WTC11 (cell line): ENCODE measurements around the gene SERGEF.

Source experiments
- AR ChIP-seq: fragments of 250-450 bp; sonication (Bioruptor Pico); IDR thresholded peaks from 2 replicates; pipeline ENCODE4 v1.9.0; 2021; ENCODE audit warnings: mild to moderate bottlenecking
- CREB1 ChIP-seq: sonication (generic); formaldehyde crosslinking; IDR thresholded peaks from 2 replicates; pipeline ENCODE4 v1.8.0; 2023; ENCODE audit warnings: mild to moderate bottlenecking, missing genetic modification reagents
- CREM ChIP-seq: sonication (generic); formaldehyde crosslinking; IDR thresholded peaks from 2 replicates; pipeline ENCODE4 v1.8.1; 2022; ENCODE audit warnings: mild to moderate bottlenecking, missing genetic modification reagents, moderate library complexity
- CTCF ChIP-seq: fragments of 200-600 bp; IDR thresholded peaks from 2 replicates; pipeline ENCODE4 v1.8.0; 2022; ENCODE audit warnings: antibody characterized with exemption
- ELF4 ChIP-seq: sonication (generic); formaldehyde crosslinking; IDR thresholded peaks from 2 replicates; pipeline ENCODE4 v1.8.1; 2022; ENCODE audit warnings: low read depth, mild to moderate bottlenecking, moderate library complexity, missing genetic modification reagents
- ESRRA ChIP-seq: sonication (generic); formaldehyde crosslinking; IDR thresholded peaks from 2 replicates; pipeline ENCODE4 v1.8.1; 2022; ENCODE audit warnings: mild to moderate bottlenecking, missing genetic modification reagents, borderline replicate concordance
- FOXP1 ChIP-seq: sonication (generic); formaldehyde crosslinking; IDR thresholded peaks from 2 replicates; pipeline ENCODE4 v1.8.0; 2022; ENCODE audit warnings: missing genetic modification reagents, mild to moderate bottlenecking, moderate library complexity, borderline replicate concordance
- HMGXB4 ChIP-seq: sonication (generic); formaldehyde crosslinking; IDR thresholded peaks from 2 replicates; pipeline ENCODE4 v1.8.1; 2023; ENCODE audit warnings: mild to moderate bottlenecking, moderate library complexity, missing genetic modification reagents
- PRDM15 ChIP-seq: sonication (generic); formaldehyde crosslinking; IDR thresholded peaks from 2 replicates; pipeline ENCODE4 v1.8.0; 2022; ENCODE audit warnings: missing genetic modification reagents
- PREB ChIP-seq: sonication (generic); formaldehyde crosslinking; IDR thresholded peaks from 2 replicates; pipeline ENCODE4 v1.8.1; 2022; ENCODE audit warnings: mild to moderate bottlenecking, missing genetic modification reagents, moderate library complexity, borderline replicate concordance
- RELA ChIP-seq: sonication (generic); formaldehyde crosslinking; IDR thresholded peaks from 2 replicates; pipeline ENCODE4 v1.8.1; 2022; ENCODE audit warnings: missing genetic modification reagents, mild to moderate bottlenecking, borderline replicate concordance
- SOX15 ChIP-seq: fragments of 250-450 bp; sonication (Bioruptor Pico); IDR thresholded peaks from 2 replicates; pipeline ENCODE4 v1.9.0; 2021; ENCODE audit warnings: mild to moderate bottlenecking
- ZBTB21 ChIP-seq: sonication (generic); formaldehyde crosslinking; IDR thresholded peaks from 2 replicates; pipeline ENCODE4 v1.8.1; 2023; ENCODE audit warnings: mild to moderate bottlenecking, missing genetic modification reagents, borderline replicate concordance

GRCh38 chr11:17778352-17778751 is 234.5 kb downstream of the SERGEF start:
- TF ChIP-seq ELF4 (CRISPR knock-in tag) (no peak), PRDM15 (CRISPR knock-in tag) (no peak), CTCF (no peak), PREB (no peak), RELA (CRISPR knock-in tag) (no peak), ESRRA (CRISPR knock-in tag) (no peak), HMGXB4 (CRISPR knock-in tag) (no peak), CREM (no peak), ZBTB21 (CRISPR knock-in tag) (no peak), CREB1 (CRISPR knock-in tag) (no peak), FOXP1 (CRISPR knock-in tag) (no peak), AR (CRISPR knock-in tag) (no peak), SOX15 (CRISPR knock-in tag) (no peak)
